Effector memory CD8-positive, alpha-beta T cell (primary cell): ENCODE results near the gene ZNF366.

Source experiments
- ATAC-seq: fragments of 150-1000 bp; cut with Tn5 transposase; replicated peaks from 2 replicates; pipeline ENCODE4 v1.10.0; 2021; ENCODE audit warnings: mild to moderate bottlenecking, moderate library complexity
- DNase-seq, 3 experiments: peaks; one replicate each; pipeline ENCODE4 v3.0.0; 2021
- H3K27ac Mint-ChIP-seq, 2 donors: one replicate each; pipeline ENCODE4 v1.8.0; 2022; ENCODE audit warnings: mild to moderate bottlenecking in 2 of 2, mixed read lengths in 2 of 2, moderate library complexity in 2 of 2
- H3K27me3 Mint-ChIP-seq, 2 donors: one replicate each; pipeline ENCODE4 v1.8.0; 2022; ENCODE audit warnings: mixed read lengths in 2 of 2
- H3K36me3 Mint-ChIP-seq: one replicate; pipeline ENCODE4 v1.8.0; 2022; ENCODE audit warnings: mild to moderate bottlenecking, moderate library complexity, mixed read lengths; ENCODE audit not compliant: insufficient read depth
- H3K4me1 Mint-ChIP-seq, 2 donors: one replicate each; pipeline ENCODE4 v1.8.0; 2022; ENCODE audit warnings: low read depth in 2 of 2, mixed read lengths in 2 of 2
- H3K4me3 Mint-ChIP-seq, 2 donors: one replicate each; pipeline ENCODE4 v1.8.0; 2022; ENCODE audit warnings: mild to moderate bottlenecking in 2 of 2, mixed read lengths in 2 of 2, moderate library complexity in 2 of 2
- H3K9me3 Mint-ChIP-seq, 2 donors: one replicate each; pipeline ENCODE4 v1.8.0; 2022; ENCODE audit warnings: mixed read lengths in 2 of 2

The ZNF366 gene

GRCh38 chr5:72477644-72478043 is 29.6 kb downstream of the ZNF366 start:
- ATAC-seq = no peak
- Mint-ChIP-seq H3K27ac (no peak overlapping the region), H3K4me1 (no peaks in the 10 kb centered on the region), H3K9me3 (no peaks in the 10 kb centered on the region), H3K4me3 (no peak overlapping the region), H3K27me3 (peaks cover 39 to 50% of the 10 kb centered on the region in 2 donors), H3K36me3 (no peaks in the 10 kb centered on the region)
- no peak for DNase-seq

- no peak for ATAC-seq
- H3K36me3 Mint-ChIP-seq = no peaks in the 10 kb centered on the region
- H3K27me3 Mint-ChIP-seq = peaks cover 37 to 54% of the 10 kb centered on the region in 2 donors
- no peak overlapping the region for H3K27ac Mint-ChIP-seq
- no peaks in the 10 kb centered on the region for H3K9me3 Mint-ChIP-seq
- H3K4me1 Mint-ChIP-seq = no peaks in the 10 kb centered on the region
- no peak overlapping the region for H3K4me3 Mint-ChIP-seq
- no peak for DNase-seq
Measured at GRCh38 chr5:72477176-72477575, 30.0 kb downstream of the ZNF366 start.

GRCh38 chr5:72476721-72477120 is 30.5 kb downstream of the ZNF366 start:
- no peak for ATAC-seq
- H3K27ac Mint-ChIP-seq = no peak overlapping the region

DNA sequence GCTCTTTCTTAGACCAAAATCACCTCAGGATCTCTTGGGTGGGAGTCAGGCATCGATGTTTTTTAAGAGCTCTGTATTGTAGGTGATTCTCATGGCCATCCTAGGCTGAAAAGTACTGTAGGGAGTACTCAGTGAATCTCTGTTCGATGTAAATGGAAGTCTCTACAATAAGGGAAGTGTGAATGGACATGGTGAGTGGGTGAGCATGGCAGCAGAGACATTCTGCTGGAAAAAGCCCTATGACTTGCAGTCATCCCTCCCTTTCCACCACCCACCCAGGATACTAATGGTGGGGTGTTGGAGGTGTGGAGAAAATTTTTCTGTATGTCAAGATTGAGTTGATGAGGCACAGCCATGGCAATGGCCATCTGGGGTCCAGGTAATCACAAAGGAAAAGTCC is 30.9 kb downstream of the ZNF366 start:
- H3K9me3 Mint-ChIP-seq = no peaks in the 10 kb centered on the region
- H3K4me1 Mint-ChIP-seq = no peaks in the 10 kb centered on the region
- DNase-seq (no peak), ATAC-seq (no peak)
- no peak overlapping the region for H3K4me3 Mint-ChIP-seq
- H3K36me3 Mint-ChIP-seq = no peaks in the 10 kb centered on the region
- no peak overlapping the region for H3K27ac Mint-ChIP-seq
- peaks cover 34 to 58% of the 10 kb centered on the region in 2 donors for H3K27me3 Mint-ChIP-seq

More at GRCh38 chr5:72476721-72477120, 30.5 kb downstream of the ZNF366 start:
- Mint-ChIP-seq H3K36me3 (no peaks in the 10 kb centered on the region), H3K27me3 (peaks cover 32 to 54% of the 10 kb centered on the region in 2 donors), H3K4me1 (no peaks in the 10 kb centered on the region), H3K9me3 (no peaks in the 10 kb centered on the region), H3K4me3 (no peak overlapping the region)
- DNase-seq = no peak

DNA sequence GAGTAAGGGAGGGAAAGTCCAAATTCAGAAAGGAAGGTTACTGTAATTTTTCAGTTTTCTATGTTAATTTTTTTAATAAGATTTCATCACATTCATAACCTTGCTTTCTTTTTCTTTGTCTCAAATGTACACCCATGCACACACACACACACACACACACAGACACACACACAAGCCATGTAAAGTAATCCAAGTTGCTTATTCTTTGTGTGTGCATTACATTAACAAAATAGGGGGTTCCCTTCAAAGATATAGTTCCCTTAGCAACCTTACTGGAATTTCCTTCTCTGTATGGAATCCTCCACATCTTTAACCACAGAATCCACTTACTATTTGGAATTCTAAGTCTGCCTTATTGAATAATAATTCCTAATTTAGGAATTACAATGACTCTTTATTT is 32.7 kb downstream of the ZNF366 start:
- ATAC-seq (no peak), DNase-seq (no peak)
- H3K27me3 Mint-ChIP-seq = peaks cover 34 to 62% of the 10 kb centered on the region in 2 donors
- H3K36me3 Mint-ChIP-seq = no peaks in the 10 kb centered on the region
- no peak overlapping the region for H3K27ac Mint-ChIP-seq
- H3K4me3 Mint-ChIP-seq = no peak overlapping the region
- no peaks in the 10 kb centered on the region for H3K4me1 Mint-ChIP-seq
- H3K9me3 Mint-ChIP-seq = no peaks in the 10 kb centered on the region

DNA sequence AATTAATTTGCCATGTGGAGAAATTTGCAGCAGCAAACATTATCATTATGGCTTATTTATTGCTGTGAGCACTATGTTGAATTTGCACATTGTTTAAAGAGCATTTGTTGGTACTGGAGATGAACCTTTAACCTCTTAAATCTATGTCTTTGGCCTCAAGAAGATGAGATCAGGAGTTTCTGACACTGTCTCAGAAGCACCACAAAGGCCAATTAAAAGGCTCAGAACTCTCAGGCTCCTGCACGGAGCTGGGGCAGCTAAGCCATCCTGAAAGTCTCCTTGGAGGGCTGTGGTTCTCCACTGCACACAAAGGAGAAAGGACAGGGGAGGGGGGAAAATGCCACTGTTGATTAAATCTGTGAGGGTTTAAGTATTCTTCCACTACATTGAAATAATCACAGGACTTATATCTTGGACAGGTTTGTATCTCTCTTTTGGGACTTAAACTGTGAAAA is 33.1 kb downstream of the ZNF366 start:
- H3K36me3 Mint-ChIP-seq = no peaks in the 10 kb centered on the region
- no peak overlapping the region for H3K4me3 Mint-ChIP-seq
- peaks cover 38 to 62% of the 10 kb centered on the region in 2 donors for H3K27me3 Mint-ChIP-seq

GRCh38 chr5:72472666-72473422 is 34.4 kb downstream of the ZNF366 start:
- Mint-ChIP-seq H3K4me1 (no peaks in the 10 kb centered on the region), H3K27me3 (peaks cover 43 to 56% of the 10 kb centered on the region in 2 donors), H3K36me3 (no peaks in the 10 kb centered on the region)

More for the DNA sequence above, 33.1 kb downstream of the ZNF366 start:
- H3K9me3 Mint-ChIP-seq = no peaks in the 10 kb centered on the region
- DNase-seq = no peak
- ATAC-seq = no peak
- H3K27ac Mint-ChIP-seq = no peak overlapping the region
- no peaks in the 10 kb centered on the region for H3K4me1 Mint-ChIP-seq

GRCh38 chr5:72472031-72472430 is 35.2 kb downstream of the ZNF366 start:
- ATAC-seq = no peak
- peaks cover 48 to 58% of the 10 kb centered on the region in 2 donors for H3K27me3 Mint-ChIP-seq
- H3K4me1 Mint-ChIP-seq = no peaks in the 10 kb centered on the region
- no peak overlapping the region for H3K27ac Mint-ChIP-seq
- DNase-seq = no peak
- no peak overlapping the region for H3K4me3 Mint-ChIP-seq
- H3K9me3 Mint-ChIP-seq = no peaks in the 10 kb centered on the region
- H3K36me3 Mint-ChIP-seq = no peaks in the 10 kb centered on the region

More at GRCh38 chr5:72472666-72473422, 34.4 kb downstream of the ZNF366 start:
- no peaks in the 10 kb centered on the region for H3K9me3 Mint-ChIP-seq
- ATAC-seq = no peak
- H3K4me3 Mint-ChIP-seq = no peak overlapping the region
- DNase-seq = no peak
- H3K27ac Mint-ChIP-seq = no peak overlapping the region

DNA sequence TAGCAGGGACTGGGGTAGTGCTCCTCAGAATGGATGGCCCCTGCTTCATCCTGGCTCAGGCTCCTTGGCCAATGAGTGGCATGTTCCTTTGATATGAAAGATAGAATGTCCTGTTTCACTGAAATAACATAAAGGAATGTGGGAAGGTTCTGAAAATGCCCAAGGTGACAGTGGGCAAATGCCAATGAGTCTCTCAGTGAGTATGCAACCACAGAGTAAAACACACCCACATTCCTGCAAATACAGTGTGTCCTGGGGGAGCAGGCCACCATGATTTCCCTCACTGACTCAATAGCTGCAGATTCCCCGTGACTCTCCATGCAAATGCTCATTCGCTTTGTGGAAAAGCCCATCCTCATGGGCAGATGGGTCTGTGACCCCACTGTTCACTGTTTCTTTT is 36.4 kb downstream of the ZNF366 start:
- no peaks in the 10 kb centered on the region for H3K9me3 Mint-ChIP-seq
- ATAC-seq (no peak), DNase-seq (no peak)
- H3K27ac Mint-ChIP-seq = no peak overlapping the region
- no peaks in the 10 kb centered on the region for H3K4me1 Mint-ChIP-seq
- no peaks in the 10 kb centered on the region for H3K36me3 Mint-ChIP-seq
- no peak overlapping the region for H3K4me3 Mint-ChIP-seq
- peaks cover 41 to 46% of the 10 kb centered on the region in 2 donors for H3K27me3 Mint-ChIP-seq

DNA sequence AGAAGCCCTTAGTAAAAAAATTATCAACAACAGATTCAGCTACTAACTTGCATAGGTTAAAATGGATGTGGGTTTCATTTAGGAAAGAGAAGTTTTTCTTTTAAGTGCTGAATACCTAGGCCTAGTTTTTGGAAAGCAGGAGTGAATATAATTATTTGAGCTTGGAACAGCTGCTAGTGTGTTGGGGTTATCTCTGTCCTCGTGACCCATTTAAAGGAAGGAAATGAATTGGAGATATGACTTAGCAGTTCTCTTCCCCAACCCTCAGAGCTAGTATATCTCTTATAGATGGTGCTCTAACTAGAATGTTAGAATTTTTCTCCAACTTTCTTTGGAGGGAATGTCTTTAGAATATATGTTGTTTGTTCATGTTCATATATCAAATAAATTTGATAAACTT is 38.6 kb downstream of the ZNF366 start:
- Mint-ChIP-seq H3K27ac (no peak overlapping the region), H3K4me1 (no peaks in the 10 kb centered on the region)

GRCh38 chr5:72468024-72468423 is 39.2 kb downstream of the ZNF366 start:
- no peaks in the 10 kb centered on the region for H3K4me1 Mint-ChIP-seq
- ATAC-seq (no peak), DNase-seq (no peak)
- peaks cover 39 to 48% of the 10 kb centered on the region in 2 donors for H3K27me3 Mint-ChIP-seq
- H3K27ac Mint-ChIP-seq = no peak overlapping the region
- H3K4me3 Mint-ChIP-seq = no peak overlapping the region
- no peaks in the 10 kb centered on the region for H3K36me3 Mint-ChIP-seq
- H3K9me3 Mint-ChIP-seq = no peaks in the 10 kb centered on the region

More for the DNA sequence above, 38.6 kb downstream of the ZNF366 start:
- H3K4me3 Mint-ChIP-seq = no peak overlapping the region
- no peak for ATAC-seq
- no peaks in the 10 kb centered on the region for H3K36me3 Mint-ChIP-seq
- no peak for DNase-seq
- peaks cover 42 to 46% of the 10 kb centered on the region in 2 donors for H3K27me3 Mint-ChIP-seq
- H3K9me3 Mint-ChIP-seq = no peaks in the 10 kb centered on the region

- ATAC-seq = no peak
- Mint-ChIP-seq H3K36me3 (no peaks in the 10 kb centered on the region), H3K27ac (no peak overlapping the region), H3K9me3 (no peaks in the 10 kb centered on the region), H3K4me3 (no peak overlapping the region), H3K4me1 (no peaks in the 10 kb centered on the region), H3K27me3 (peaks cover 45 to 48% of the 10 kb centered on the region in 2 donors)
- DNase-seq = no peak
Measured at GRCh38 chr5:72467461-72467860, 39.7 kb downstream of the ZNF366 start.

GRCh38 chr5:72465601-72466563 is 41.3 kb downstream of the ZNF366 start:
- DNase-seq = no peak
- Mint-ChIP-seq H3K27me3 (peaks cover 46% of the 10 kb centered on the region in 2 donors), H3K4me1 (no peaks in the 10 kb centered on the region)

More at GRCh38 chr5:72465601-72466563, 41.3 kb downstream of the ZNF366 start:
- ATAC-seq = no peak
- Mint-ChIP-seq H3K4me3 (no peak overlapping the region), H3K36me3 (no peaks in the 10 kb centered on the region), H3K27ac (no peak overlapping the region), H3K9me3 (no peaks in the 10 kb centered on the region)
